HG03520 (cell line): ENCODE measurements around the gene LMBRD1.
"Not testable (repeated sequence)": the region's sequence is repeated elsewhere in the genome, so short reads cannot be mapped to it uniquely, and the experiment has no call there.

Source experiments
- ATAC-seq: cut with Tn5 transposase; IDR thresholded peaks from one replicate; pipeline ENCODE4 v1.9.1; 2021; ENCODE audit warnings: mild to moderate bottlenecking, moderate library complexity; ENCODE audit not compliant: unreplicated experiment

LMBRD1 gene

GRCh38 chr6:69798796-69799195, 2.0 kb upstream of the LMBRD1 start:
- not testable (repeated sequence) for ATAC-seq

GRCh38 chr6:69796073-69796641, 653 bp downstream of the LMBRD1 start:
- ATAC-seq: peak; percentile 27

- ATAC-seq: peak; percentile 30
Measured at GRCh38 chr6:69795469-69796072, 1.2 kb downstream of the LMBRD1 start.

GRCh38 chr6:69792292-69792691, 4.5 kb downstream of the LMBRD1 start:
- no peak for ATAC-seq

- no peak for ATAC-seq
Measured at GRCh38 chr6:69791065-69791471, 5.7 kb downstream of the LMBRD1 start.

- no peak for ATAC-seq
Measured at GRCh38 chr6:69790629-69791028, 6.2 kb downstream of the LMBRD1 start.

- ATAC-seq: peak; percentile 37
Measured at GRCh38 chr6:69789578-69789977, 7.2 kb downstream of the LMBRD1 start.

- not testable (repeated sequence) for ATAC-seq
Measured at GRCh38 chr6:69787436-69787835, 9.4 kb downstream of the LMBRD1 start.

GRCh38 chr6:69785697-69786096, 11.1 kb downstream of the LMBRD1 start:
- ATAC-seq: no peak

GRCh38 chr6:69784595-69785377, 12.0 kb downstream of the LMBRD1 start:
- peak; percentile 71 for ATAC-seq

GRCh38 chr6:69783108-69783507, 13.7 kb downstream of the LMBRD1 start:
- no peak for ATAC-seq

- ATAC-seq: no peak
Measured at GRCh38 chr6:69780585-69781178, 16.1 kb downstream of the LMBRD1 start.

- ATAC-seq: no peak
Measured at GRCh38 chr6:69775941-69776340, 20.9 kb downstream of the LMBRD1 start.

- no peak for ATAC-seq
Measured at GRCh38 chr6:69775585-69775849, 21.3 kb downstream of the LMBRD1 start.

- ATAC-seq: no peak
Measured at GRCh38 chr6:69774740-69775584, 21.8 kb downstream of the LMBRD1 start.

- no peak for ATAC-seq
Measured at GRCh38 chr6:69771158-69771906, 25.5 kb downstream of the LMBRD1 start.

GRCh38 chr6:69768664-69769063, 28.1 kb downstream of the LMBRD1 start:
- ATAC-seq: no peak

- ATAC-seq: no peak
Measured at GRCh38 chr6:69763763-69764162, 33.0 kb downstream of the LMBRD1 start.

- ATAC-seq: no peak
Measured at GRCh38 chr6:69761853-69762252, 35.0 kb downstream of the LMBRD1 start.

GRCh38 chr6:69758214-69758613, 38.6 kb downstream of the LMBRD1 start:
- no peak for ATAC-seq
